Activated CD4-positive, alpha-beta T cell treated with anti-CD3 and anti-CD28 coated beads for 36 hours (primary cell): ENCODE measurements around the gene MUSK. TPM values are rescaled to one million over a fixed set of nuclear protein-coding genes. Genes with fewer than 3 reads are reported as not detected.

Source experiments
- ATAC-seq: fragments of 200-7000 bp; cut with Tn5 transposase; one replicate; pipeline ENCODE4 v1.10.0; 2021; ENCODE audit warnings: mild to moderate bottlenecking, moderate library complexity
- CTCF ChIA-PET: fragments of 350-600 bp; sonication (Branson Sonifier 250); formaldehyde crosslinking; loops from one replicate; lab custom pipeline; 2021; ENCODE audit warnings: antibody characterized with exemption; lab: Charles Lee
- POLR2A ChIA-PET: fragments of 350-600 bp; sonication (Branson Sonifier 250); formaldehyde crosslinking; loops from one replicate; lab custom pipeline; 2021; ENCODE audit warnings: antibody characterized with exemption, inconsistent platforms; lab: Charles Lee
- DNase-seq: peaks from one replicate; pipeline ENCODE4 v3.0.0-alpha.2; 2020
- H3K27ac Mint-ChIP-seq: one replicate; pipeline ENCODE4 v1.8.0; 2021; ENCODE audit warnings: mixed read lengths
- H3K27me3 Mint-ChIP-seq: one replicate; pipeline ENCODE4 v1.8.0; 2021; ENCODE audit warnings: mixed read lengths
- H3K36me3 Mint-ChIP-seq: one replicate; pipeline ENCODE4 v1.8.0; 2021; ENCODE audit warnings: low read depth, mixed read lengths
- H3K4me1 Mint-ChIP-seq: one replicate; pipeline ENCODE4 v1.8.0; 2021; ENCODE audit warnings: mixed read lengths
- H3K4me3 Mint-ChIP-seq: one replicate; pipeline ENCODE4 v1.8.0; 2021; ENCODE audit warnings: mild to moderate bottlenecking, moderate library complexity, mixed read lengths
- H3K9me3 Mint-ChIP-seq: one replicate; pipeline ENCODE4 v1.8.0; 2021; ENCODE audit warnings: low read depth, mixed read lengths
- intact Hi-C, 2 experiments: fragments of 100-400 bp; cut with DNase I in 1 of 2; cut with micrococcal nuclease in 1 of 2; formaldehyde crosslinking; loops; one replicate each; pipeline versions ENCODE4 v1.14.2 to v1.15.1; 2022 to 2024; cut with DNase I, micrococcal nuclease
- total RNA-seq, 2 experiments: library from RNA; stranded (reverse); gene quantifications; one replicate each; pipeline ENCODE4 v1.2.3, GENCODE V29; 2021

Gene MUSK
- total RNA-seq, 2 experiments from 2014 or later: not detected

DNA sequence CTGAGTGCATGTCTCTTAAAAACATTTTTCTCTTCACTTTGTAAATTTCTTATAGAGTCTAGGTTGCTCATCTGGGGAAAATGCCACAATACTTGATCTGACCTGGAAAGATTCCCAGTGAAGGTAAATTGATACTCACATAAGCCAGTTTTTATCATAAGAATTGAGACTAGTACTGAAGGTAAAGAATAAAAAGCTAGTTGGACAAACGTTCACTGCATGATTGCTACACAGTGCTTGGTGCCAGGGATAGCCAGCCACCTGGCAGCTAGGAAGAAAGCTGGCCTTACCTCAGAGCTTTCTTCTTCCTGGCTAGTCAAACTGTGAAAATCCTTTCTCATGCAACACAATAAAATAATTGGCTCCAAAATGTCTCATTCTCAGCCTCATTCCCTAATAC, 77.1 kb downstream of the MUSK start:
- H3K36me3 Mint-ChIP-seq: no peaks in the 10 kb centered on the region
- CTCF ChIA-PET: no interaction called here
- no peaks in the 10 kb centered on the region for H3K9me3 Mint-ChIP-seq
- POLR2A ChIA-PET: no interaction called here
- ATAC-seq: no peak
- H3K4me1 Mint-ChIP-seq: no peaks in the 10 kb centered on the region
- H3K27me3 Mint-ChIP-seq: peaks cover 2% of the 10 kb centered on the region
- intact Hi-C loops: loop anchor here in 1 of 2 experiments (10.0 kb wide), 1 partner anchor 59 kb away; no protein-coding TSS in a partner anchor
- DNase-seq: no peak
- H3K27ac Mint-ChIP-seq: no peak overlapping the region
- no peak overlapping the region for H3K4me3 Mint-ChIP-seq

DNA sequence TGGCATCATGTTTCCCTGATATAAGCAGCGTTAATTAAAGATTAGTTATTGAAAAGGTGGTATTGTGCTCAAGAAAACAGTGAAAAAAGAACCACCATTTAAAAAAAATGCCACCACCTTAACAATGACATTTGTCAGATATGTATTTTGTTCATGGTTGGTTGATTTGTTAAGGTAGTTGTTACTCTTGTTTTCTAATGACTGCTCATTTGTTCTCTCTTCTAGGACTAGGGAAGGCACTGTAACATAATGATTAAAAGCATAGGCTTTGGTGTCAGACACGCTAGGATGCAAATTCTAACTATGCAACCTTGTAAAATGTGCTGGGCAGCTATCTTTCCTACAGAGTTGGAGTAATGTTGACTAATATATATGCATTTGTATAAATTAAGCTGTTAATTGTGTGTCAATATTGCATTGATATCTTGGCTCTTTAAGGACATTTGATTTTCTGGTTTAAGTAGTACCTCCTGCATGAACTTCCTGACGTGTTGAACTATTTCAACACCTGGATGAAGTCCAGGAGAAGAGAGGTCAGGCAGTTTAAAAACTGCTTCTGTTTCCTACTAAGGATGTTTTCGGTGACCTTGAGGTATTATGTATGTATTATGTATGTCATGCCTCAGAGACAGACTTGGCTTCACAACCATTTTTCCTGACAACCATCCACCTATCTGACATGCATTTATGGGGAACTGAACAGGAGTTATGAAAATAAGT, 77.8 kb downstream of the MUSK start:
- ATAC-seq (no peak), DNase-seq (no peak)
- Mint-ChIP-seq H3K9me3 (no peaks in the 10 kb centered on the region), H3K27ac (no peak overlapping the region), H3K4me3 (no peak overlapping the region), H3K27me3 (peaks cover 2% of the 10 kb centered on the region), H3K36me3 (no peaks in the 10 kb centered on the region), H3K4me1 (no peaks in the 10 kb centered on the region)
- intact Hi-C loops: loop anchor here in 1 of 2 experiments (10.0 kb wide), 1 partner anchor 58 kb away; no protein-coding TSS in a partner anchor
- ChIA-PET CTCF (no interaction called here), POLR2A (no interaction called here)

DNA sequence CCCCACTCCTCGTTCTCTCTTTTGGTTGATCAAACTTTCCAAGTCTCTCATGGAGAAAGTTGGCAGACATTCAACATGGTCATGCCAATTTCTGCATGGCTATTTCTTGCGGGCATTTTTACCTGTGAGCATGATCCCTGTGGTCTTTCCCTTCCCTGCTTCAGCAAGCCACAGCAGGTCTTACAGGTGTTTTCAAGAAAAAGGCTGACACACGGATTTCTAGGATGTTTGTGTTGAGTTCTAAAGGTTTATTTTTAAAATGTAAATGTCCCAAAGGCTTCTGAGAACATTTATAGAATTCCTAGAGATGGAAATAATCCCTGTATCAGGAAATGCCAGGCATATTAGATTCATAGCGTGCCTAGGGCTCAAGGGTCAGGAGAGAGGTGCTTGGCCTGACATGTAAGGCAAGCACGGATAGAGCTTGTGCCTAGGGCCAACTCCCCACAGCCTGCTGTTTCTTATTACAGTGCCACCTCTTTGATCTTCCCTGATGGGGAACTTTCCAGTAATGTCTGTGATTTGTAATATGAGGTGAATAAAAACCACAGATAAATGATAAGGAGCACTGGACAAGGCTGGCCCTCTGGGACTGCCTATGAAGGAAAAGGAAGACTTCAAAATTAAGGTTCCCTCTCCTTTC, 79.8 kb downstream of the MUSK start:
- intact Hi-C loops: loop anchor here in 1 of 2 experiments (10.0 kb wide), 1 partner anchor 56 kb away; no protein-coding TSS in a partner anchor
- DNase-seq: no peak
- Mint-ChIP-seq H3K27me3 (peaks cover 2% of the 10 kb centered on the region), H3K9me3 (no peaks in the 10 kb centered on the region), H3K4me1 (no peaks in the 10 kb centered on the region), H3K36me3 (no peaks in the 10 kb centered on the region), H3K4me3 (no peak overlapping the region), H3K27ac (no peak overlapping the region)
- ATAC-seq: no peak
- ChIA-PET POLR2A (no interaction called here), CTCF (no interaction called here)

DNA sequence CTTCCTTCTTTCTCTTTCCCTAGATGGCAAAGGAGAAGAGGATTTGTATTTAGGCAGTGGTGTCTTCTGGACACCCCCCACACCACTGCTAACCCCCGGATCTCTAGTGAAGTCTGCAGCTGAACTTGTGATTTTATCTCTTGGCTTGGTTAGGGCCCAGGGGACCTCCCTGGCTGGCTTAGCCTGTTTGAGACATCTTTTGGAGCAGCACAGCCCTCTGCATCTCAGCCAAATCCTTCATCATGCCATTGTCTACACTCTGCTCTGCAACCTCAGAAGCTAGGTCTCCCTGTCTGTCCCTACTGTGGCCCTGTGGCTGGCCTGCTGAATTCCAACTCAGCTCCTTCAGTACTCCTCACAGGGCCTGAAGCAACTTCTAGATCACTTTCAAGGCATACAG, 81.7 kb downstream of the MUSK start:
- Mint-ChIP-seq H3K4me1 (no peaks in the 10 kb centered on the region), H3K36me3 (no peaks in the 10 kb centered on the region), H3K27ac (no peak overlapping the region), H3K9me3 (no peaks in the 10 kb centered on the region), H3K4me3 (no peak overlapping the region), H3K27me3 (peaks cover 2% of the 10 kb centered on the region)
- ATAC-seq: no peak
- ChIA-PET CTCF (no interaction called here), POLR2A (no interaction called here)
- DNase-seq: no peak
- intact Hi-C loops: no loop called here

DNA sequence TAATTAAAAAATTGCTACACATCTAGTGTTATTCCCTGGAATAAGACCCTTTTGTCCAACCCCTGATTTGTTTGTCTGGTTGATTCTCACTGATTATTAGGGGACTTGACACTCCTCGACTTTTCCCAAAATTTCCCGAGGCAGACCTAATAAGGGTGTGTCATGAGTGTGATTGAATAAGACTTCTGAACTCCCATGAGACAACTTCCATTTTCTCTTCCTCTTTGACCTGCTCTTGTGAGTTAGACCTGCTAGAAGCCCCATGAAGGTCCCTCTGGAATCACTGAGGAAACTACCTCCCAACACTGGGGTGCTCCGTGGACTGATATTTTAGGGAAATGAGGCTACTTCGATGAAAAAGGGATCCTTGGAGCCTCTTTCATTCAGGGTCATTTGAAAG, 83.4 kb downstream of the MUSK start:
- CTCF ChIA-PET: no interaction called here
- H3K4me3 Mint-ChIP-seq: no peak overlapping the region
- no peaks in the 10 kb centered on the region for H3K4me1 Mint-ChIP-seq
- no peaks in the 10 kb centered on the region for H3K36me3 Mint-ChIP-seq
- no peak overlapping the region for H3K27ac Mint-ChIP-seq
- intact Hi-C loops: no loop called here
- DNase-seq: no peak
- no peak for ATAC-seq
- H3K27me3 Mint-ChIP-seq: peaks cover 2% of the 10 kb centered on the region
- POLR2A ChIA-PET: no interaction called here
- no peaks in the 10 kb centered on the region for H3K9me3 Mint-ChIP-seq

DNA sequence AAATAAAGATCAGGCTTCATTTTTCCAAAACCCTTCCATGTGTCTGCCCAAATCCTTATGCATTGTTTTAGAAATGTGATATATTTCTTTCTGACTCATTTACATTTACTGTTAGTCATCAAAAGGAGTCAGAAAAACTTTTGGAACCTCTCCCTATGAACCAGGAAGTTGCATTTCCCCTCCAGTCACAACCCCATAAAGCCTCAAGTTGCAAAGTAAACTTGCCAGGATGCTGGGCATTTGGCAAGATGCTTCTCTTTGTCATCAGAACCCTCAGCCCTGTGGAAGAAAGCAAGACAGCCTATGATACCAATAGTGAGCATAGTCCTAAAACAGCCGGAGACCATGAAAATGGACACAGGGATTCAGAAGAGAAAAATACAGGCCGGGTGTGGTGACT, 84.2 kb downstream of the MUSK start:
- CTCF ChIA-PET: no interaction called here
- H3K36me3 Mint-ChIP-seq: no peaks in the 10 kb centered on the region
- no peak for DNase-seq
- POLR2A ChIA-PET: no interaction called here
- H3K27ac Mint-ChIP-seq: no peak overlapping the region
- ATAC-seq: no peak
- no peaks in the 10 kb centered on the region for H3K4me1 Mint-ChIP-seq
- no peaks in the 10 kb centered on the region for H3K9me3 Mint-ChIP-seq
- H3K27me3 Mint-ChIP-seq: peaks cover 2% of the 10 kb centered on the region
- H3K4me3 Mint-ChIP-seq: no peak overlapping the region
- intact Hi-C loops: no loop called here

DNA sequence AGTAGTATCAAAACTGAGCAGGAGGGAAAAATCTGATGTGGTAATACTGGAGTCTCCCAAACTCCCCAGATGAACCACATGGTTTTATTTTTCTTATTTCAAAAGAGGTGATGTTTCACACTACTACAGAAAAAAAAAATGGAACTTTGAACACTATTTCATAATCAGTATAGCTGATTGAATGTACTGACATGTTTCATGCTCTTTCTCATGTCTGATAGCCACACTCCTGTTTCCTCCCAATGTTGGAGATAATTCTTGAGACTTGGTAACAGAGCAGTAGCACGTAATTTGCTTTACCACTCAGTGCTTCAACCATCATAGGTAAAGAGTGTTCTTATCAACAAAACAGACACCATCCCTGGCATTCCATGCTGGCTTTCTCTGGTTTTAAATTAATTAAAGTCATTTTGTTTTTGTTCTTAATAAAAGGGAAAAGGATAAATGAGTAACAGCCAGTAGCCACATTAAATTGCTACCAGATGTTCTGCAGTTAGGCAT, 85.2 kb downstream of the MUSK start:
- H3K4me3 Mint-ChIP-seq: no peak overlapping the region
- no peaks in the 10 kb centered on the region for H3K36me3 Mint-ChIP-seq
- no peaks in the 10 kb centered on the region for H3K4me1 Mint-ChIP-seq
- DNase-seq (no peak), ATAC-seq (no peak)
- peaks cover 2% of the 10 kb centered on the region for H3K27me3 Mint-ChIP-seq
- H3K27ac Mint-ChIP-seq: no peak overlapping the region
- ChIA-PET CTCF (no interaction called here), POLR2A (no interaction called here)
- H3K9me3 Mint-ChIP-seq: no peaks in the 10 kb centered on the region
- intact Hi-C loops: no loop called here

DNA sequence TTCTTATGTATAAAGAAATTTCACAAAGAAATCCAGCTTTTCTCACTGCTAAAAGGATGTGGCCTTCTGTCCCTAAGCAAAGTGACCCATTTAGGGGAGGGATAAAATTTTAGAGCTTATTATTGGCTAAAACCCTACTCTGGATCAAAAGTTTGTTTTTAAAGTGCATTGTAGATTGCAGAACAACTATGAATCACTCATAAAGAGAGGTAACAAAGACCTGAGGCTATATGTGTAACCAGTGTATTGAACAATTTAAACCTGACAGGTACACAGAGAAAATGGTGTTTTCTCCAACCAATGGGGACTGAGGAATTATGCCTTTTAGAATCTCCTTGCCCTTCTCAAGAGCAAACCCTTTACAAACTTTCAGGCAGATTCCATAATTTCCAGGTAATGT, 86.6 kb downstream of the MUSK start:
- POLR2A ChIA-PET: no interaction called here
- DNase-seq (no peak), ATAC-seq (no peak)
- no peaks in the 10 kb centered on the region for H3K9me3 Mint-ChIP-seq
- intact Hi-C loops: no loop called here
- H3K27ac Mint-ChIP-seq: no peak overlapping the region
- no peaks in the 10 kb centered on the region for H3K4me1 Mint-ChIP-seq
- H3K27me3 Mint-ChIP-seq: peaks cover 2% of the 10 kb centered on the region
- CTCF ChIA-PET: no interaction called here
- no peaks in the 10 kb centered on the region for H3K36me3 Mint-ChIP-seq
- H3K4me3 Mint-ChIP-seq: no peak overlapping the region

DNA sequence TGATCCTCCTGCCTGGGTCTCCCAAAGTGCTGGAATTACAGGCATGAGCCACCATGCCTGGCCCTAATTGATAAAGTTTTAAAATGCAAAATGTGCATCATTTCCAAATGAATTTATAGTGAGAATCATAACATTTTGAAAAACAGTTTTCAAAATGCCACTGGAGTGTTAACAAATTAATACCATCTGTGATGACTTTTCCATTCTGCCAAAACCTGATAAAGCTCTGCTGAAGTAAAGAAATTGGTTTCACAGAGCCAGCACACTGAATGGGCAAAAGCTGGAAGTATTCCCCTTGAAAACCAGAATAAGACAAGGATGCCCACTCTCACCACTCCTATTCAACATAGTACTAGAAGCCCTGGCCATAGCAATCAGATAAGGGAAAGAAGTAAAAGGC, 89.6 kb downstream of the MUSK start:
- Mint-ChIP-seq H3K4me3 (no peak overlapping the region), H3K27me3 (peaks cover 2% of the 10 kb centered on the region), H3K9me3 (no peaks in the 10 kb centered on the region), H3K36me3 (no peaks in the 10 kb centered on the region), H3K4me1 (no peaks in the 10 kb centered on the region), H3K27ac (no peak overlapping the region)
- no peak for ATAC-seq
- ChIA-PET CTCF (no interaction called here), POLR2A (no interaction called here)
- intact Hi-C loops: no loop called here
- no peak for DNase-seq

DNA sequence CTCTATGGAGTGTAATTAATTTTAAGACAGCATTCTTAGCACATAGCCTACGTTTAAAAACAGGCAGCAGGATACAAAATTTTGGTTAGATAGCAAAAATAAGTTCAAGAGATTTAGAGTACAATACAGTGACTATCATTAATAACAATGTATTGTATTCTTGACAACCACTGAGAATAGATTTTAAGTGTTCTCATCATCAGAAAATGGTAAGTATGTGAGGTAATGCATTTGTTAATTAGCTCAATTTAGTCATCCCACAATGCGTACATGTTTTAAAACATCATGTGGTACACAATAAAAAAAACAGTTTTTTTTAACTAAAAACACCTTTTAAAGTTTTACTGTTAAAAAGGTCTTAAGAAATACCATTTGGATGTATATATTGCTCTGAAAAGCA, 94.2 kb downstream of the MUSK start:
- peaks cover 2% of the 10 kb centered on the region for H3K27me3 Mint-ChIP-seq
- no peaks in the 10 kb centered on the region for H3K9me3 Mint-ChIP-seq
- no peak overlapping the region for H3K4me3 Mint-ChIP-seq
- POLR2A ChIA-PET: no interaction called here
- intact Hi-C loops: no loop called here
- no peaks in the 10 kb centered on the region for H3K4me1 Mint-ChIP-seq
- ATAC-seq: no peak
- CTCF ChIA-PET: no interaction called here
- DNase-seq: no peak
- no peak overlapping the region for H3K27ac Mint-ChIP-seq
- no peaks in the 10 kb centered on the region for H3K36me3 Mint-ChIP-seq

DNA sequence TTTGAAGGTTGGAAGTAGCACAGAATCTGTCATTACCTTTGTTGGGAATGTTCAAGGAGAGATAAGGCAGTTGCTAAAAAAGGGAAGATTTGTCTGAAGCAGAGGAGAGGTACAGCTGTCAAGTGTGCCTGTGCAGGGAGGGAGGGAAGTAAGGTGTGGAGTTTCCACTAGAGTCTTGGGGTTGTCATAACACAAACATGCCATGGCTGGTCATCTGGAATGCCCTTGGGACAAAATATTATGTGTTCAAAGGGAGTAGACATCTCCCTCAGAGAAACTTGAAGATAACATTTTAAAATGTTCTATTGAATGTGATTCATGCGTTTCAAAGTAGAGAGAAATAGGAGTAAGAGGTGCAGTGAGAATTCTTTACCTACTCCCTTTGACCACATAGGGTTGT, 95.0 kb downstream of the MUSK start:
- Mint-ChIP-seq H3K4me1 (no peaks in the 10 kb centered on the region), H3K27ac (no peak overlapping the region), H3K4me3 (no peak overlapping the region), H3K36me3 (no peaks in the 10 kb centered on the region), H3K27me3 (peaks cover 2% of the 10 kb centered on the region), H3K9me3 (no peaks in the 10 kb centered on the region)
- ATAC-seq (no peak), DNase-seq (no peak)
- CTCF ChIA-PET: no interaction called here
- POLR2A ChIA-PET: no interaction called here
- intact Hi-C loops: no loop called here

DNA sequence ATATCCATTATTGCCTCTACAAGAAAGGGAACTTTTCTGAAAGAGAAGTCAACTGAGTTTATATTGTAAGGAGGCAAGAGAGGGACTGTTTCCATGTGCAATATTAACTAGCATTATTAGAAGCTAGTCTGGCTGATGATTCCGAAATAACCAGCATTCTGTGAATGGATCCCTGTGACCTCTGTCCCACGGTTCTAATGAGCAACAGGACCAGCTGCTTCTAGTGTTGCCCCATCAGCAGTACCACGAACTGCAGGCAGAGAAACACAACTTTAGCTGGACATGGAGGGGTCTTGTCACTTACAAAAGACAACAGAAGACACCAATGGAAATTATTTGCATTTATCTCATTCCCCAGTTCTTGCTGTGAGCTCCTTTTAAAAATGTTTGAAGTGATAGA, 95.4 kb downstream of the MUSK start:
- Mint-ChIP-seq H3K27ac (no peak overlapping the region), H3K27me3 (peaks cover 2% of the 10 kb centered on the region), H3K4me3 (no peak overlapping the region), H3K9me3 (no peaks in the 10 kb centered on the region), H3K4me1 (no peaks in the 10 kb centered on the region), H3K36me3 (no peaks in the 10 kb centered on the region)
- ATAC-seq (no peak), DNase-seq (no peak)
- ChIA-PET CTCF (no interaction called here), POLR2A (no interaction called here)
- intact Hi-C loops: no loop called here
